ENCODE measurements around the gene MAP2K3.
"Not testable (repeated sequence)": the region's sequence is repeated elsewhere in the genome, so short reads cannot be mapped to it uniquely, and the experiment has no call there.

The MAP2K3 gene

GRCh38 chr17:21339011-21339410 is 54.5 kb downstream of the MAP2K3 start:
- DNase-seq: no peak

DNA sequence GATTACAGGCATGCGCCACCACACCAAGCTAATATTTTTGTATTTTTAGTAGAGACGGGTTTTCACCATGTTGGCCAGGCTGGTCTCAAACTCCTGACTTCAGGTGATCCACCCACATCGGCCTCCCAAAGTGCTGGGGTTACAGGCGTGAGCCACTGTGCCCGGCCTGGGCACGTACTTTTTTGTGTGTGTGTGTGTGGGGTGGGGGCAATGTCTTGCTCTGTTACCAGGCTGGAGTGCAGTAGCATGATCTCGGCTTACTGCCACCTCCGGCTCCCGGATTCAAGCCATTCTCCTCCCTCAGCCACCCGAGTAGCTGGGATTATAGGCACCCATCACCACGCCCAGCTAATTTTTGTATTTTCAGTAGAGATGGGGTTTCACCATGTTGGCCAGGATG is 55.1 kb downstream of the MAP2K3 start:
- not testable (repeated sequence) for DNase-seq

DNA sequence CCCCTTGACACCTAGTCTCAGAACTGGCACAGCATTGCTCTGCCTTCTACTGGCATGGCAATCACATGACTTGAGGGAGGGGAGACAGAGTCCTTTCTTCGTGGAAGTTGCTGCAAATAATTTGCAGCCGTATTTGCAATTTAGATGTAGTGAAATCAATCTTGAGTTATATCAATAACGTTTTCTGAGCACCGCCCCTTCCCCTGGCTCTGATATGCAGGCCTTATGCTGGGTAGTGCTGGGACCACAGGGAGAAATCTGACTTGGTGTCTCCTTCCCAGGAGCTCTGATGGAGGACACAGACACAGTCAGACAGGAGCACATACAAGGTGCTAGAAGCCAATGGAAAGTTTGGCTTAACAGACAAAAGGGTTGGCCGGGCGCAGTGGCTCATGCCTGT is 55.9 kb downstream of the MAP2K3 start:
- DNase-seq: not testable (repeated sequence)

DNA sequence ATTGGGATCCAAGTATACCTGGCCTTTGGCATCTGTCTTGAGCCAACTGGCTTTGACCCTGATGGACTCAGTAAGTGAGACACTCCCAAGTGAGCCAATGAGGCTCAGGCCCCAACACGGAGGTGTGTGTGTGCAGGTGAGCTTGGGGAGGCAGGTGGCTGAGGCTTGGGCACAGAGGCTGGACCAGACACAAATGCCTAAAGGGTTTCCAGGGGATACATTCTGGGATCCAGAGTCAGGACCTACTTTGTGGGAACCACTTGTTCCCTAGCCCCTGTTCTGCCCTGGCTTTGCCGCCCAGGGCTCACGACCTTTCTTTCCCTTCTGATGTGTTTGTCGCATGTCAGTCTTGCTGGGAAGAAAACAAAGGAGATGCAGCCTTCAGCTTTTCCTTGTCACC is 56.8 kb downstream of the MAP2K3 start:
- not testable (repeated sequence) for DNase-seq

- DNase-seq: not testable (repeated sequence)
Measured at GRCh38 chr17:21341925-21342540, 57.5 kb downstream of the MAP2K3 start.

GRCh38 chr17:21343061-21343949 is 58.8 kb downstream of the MAP2K3 start:
- not testable (repeated sequence) for DNase-seq

GRCh38 chr17:21344801-21345200 is 60.3 kb downstream of the MAP2K3 start:
- not testable (repeated sequence) for DNase-seq

- no peak for DNase-seq
Measured at GRCh38 chr17:21345236-21345635, 60.7 kb downstream of the MAP2K3 start.

GRCh38 chr17:21346107-21346506 is 61.6 kb downstream of the MAP2K3 start:
- DNase-seq: not testable (repeated sequence)

GRCh38 chr17:21346651-21347250 is 62.2 kb downstream of the MAP2K3 start:
- DNase-seq: not testable (repeated sequence)

DNA sequence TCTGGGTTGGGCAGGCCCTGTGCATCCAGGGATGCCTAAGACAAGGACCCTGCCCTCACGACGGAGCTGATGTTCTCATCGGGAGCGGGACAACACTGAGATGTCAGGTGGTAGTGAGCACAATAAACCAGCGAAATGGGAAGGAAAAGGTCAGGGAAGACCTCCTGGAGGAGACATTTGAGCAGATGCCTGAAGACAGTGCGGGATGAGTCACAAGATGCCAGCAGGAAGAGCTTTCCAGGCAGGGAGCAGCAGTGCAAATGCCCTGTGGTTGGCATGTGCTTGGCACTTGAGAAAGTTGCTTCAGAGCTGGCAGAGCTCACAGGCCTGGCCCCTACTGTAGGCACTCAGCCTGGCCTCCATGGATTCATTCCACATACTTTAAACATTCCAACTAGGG is 63.1 kb downstream of the MAP2K3 start:
- not testable (repeated sequence) for DNase-seq

GRCh38 chr17:21348081-21348925 is 63.8 kb downstream of the MAP2K3 start:
- not testable (repeated sequence) for DNase-seq

DNA sequence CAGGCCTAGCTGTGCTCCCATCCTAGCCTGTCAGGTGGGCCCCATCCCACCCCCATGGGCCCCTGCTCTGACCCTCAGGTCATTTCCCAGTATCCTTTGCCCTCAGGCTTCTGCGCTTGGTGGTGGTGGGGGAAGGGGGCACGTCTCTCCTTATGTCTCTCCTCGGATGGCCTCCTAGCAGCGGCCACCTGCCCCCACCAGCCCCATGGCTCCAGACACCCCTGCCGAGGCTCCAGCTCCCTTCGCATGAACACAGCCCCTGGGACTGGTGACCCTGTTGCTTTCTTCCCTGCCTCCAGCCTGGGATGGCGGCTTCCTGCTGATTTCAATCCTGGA is 64.4 kb downstream of the MAP2K3 start:
- DNase-seq: not testable (repeated sequence)

- not testable (repeated sequence) for DNase-seq
Measured at GRCh38 chr17:21349358-21350050, 65.0 kb downstream of the MAP2K3 start.

GRCh38 chr17:21350495-21350894 is 66.0 kb downstream of the MAP2K3 start:
- DNase-seq: not testable (repeated sequence)

DNA sequence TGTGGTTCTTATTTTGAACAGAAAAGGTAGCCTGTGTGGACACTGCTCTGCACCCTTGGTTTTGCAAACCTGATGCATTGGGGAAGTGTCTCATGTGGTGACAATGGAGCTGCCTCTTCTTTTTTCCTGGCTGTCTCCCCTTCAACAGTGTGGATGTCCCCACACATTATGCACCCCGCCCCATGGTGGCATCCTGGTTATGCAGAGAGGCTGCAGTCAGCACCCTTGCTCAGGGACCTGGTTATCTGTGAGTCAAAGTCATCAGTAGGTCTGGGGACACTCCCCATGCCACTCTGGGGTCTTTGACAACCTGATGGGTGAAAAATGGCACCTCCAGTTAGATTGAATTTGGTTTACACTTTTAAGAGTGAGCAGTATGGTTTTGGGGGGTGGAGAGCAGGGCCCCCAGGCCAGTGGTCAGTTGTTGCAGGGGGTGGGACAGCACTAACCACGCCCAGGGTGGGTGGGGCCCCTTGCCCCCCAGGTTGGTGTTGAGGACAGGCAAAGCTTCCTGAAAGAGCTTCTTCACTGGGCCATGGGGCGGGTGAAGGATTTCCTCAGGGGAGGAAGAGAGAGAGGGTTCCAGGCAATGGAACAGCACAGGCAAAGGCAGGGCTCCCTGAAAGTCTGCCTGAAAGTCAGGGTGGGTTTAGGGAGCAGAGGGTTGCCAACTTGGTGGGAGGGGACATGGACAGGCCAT is 67.0 kb downstream of the MAP2K3 start:
- DNase-seq: no peak

- DNase-seq: no peak
Measured at GRCh38 chr17:21352221-21352980, 67.9 kb downstream of the MAP2K3 start.

GRCh38 chr17:21352981-21353265 is 68.4 kb downstream of the MAP2K3 start:
- no peak for DNase-seq

GRCh38 chr17:21353326-21354010 is 69.0 kb downstream of the MAP2K3 start:
- no peak for DNase-seq

DNA sequence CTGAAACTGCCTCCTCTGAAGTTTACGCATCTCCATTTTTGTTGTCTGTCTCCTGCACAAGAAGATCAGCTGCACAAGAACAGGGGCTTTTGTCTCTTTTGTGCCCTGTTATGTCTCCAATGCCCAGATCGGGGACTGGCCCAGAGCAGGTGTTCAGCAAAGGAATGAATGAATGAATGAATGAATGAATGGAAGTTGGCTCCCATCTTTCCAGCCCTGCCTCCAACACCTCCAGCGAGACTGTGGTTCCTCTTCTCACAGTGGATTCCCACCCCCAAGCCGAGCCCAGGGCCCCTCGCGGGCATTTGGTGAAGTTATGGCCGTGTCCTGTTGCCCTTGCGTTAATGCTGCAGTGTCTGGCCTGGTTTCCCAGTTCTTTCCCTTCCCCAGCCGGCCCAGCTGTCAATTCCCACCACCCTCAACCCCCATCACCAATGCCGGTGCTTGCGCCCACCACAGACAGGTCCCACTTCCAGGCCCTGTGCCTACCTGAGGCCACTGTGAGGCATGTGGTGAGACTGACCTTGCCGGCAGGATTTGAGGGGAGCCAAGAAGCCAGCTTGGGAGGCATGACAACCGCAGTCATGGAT is 70.4 kb downstream of the MAP2K3 start:
- DNase-seq: no peak
